Tongue (tissue), 2 donors: ENCODE data around the gene HECTD4. TPM values are rescaled to one million over a fixed set of nuclear protein-coding genes. Genes with fewer than 3 reads are reported as not detected.

Source experiments
- DNase-seq: peaks from one replicate; pipeline ENCODE4 v3.0.0-alpha.2; 2015
- total RNA-seq: library from RNA; depleted of rRNA; stranded (reverse); fragments of >200 nt; gene quantifications from one replicate; pipeline ENCODE4 v1.2.3, GENCODE V29; 2014

Gene HECTD4
- total RNA-seq, 1 donor from 2014 or later, result 63.0 TPM

GRCh38 chr12:112153893-112154219, 228.4 kb downstream of the HECTD4 start:
- DNase-seq, result no peak

- no peak for DNase-seq
Measured at GRCh38 chr12:112153181-112153892, 228.9 kb downstream of the HECTD4 start.

- no peak for DNase-seq
Measured at GRCh38 chr12:112151766-112152541, 230.3 kb downstream of the HECTD4 start.

DNA sequence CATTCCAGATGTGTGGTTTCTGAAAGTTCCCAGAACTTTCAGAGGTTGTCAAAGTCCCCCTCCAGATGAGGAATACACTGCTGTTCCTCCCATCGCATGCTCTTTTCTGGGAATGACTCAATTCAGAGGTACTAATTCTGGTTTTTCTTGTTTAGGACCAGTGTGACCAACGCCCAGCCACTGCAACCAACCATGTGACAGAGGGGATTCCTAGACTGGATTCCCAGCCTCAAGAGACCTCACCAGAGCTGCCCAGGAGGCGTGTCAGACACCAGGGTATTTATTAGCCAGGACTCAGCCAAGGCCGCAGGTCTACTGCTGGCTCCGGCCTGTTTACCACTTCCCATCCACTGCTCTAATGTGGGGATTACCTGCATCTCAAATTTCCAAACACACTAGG, 232.6 kb downstream of the HECTD4 start:
- DNase-seq, result no peak

DNA sequence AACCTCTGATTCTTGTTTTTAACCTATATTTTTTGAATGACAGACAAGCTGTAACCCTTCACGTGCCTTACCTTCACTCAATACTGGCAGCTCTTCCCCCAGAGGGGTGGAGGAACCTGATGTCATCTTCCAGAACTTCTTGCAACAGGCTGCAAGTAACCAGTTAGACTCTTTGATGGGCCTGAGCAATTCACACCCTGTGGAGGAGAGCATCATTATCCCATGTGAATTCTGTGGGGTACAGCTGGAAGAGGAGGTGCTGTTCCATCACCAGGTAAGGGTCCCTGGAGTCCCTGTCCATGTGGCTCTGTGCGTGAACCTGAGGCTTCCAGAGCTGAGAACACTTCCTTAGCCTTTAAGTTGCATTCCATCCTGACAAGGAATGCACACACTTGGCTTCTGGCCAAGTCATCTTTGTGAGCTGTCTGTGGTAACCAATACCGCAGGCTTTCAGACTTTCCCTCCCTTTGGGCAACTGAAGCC, 234.2 kb downstream of the HECTD4 start:
- peak; percentile 26 for DNase-seq

DNA sequence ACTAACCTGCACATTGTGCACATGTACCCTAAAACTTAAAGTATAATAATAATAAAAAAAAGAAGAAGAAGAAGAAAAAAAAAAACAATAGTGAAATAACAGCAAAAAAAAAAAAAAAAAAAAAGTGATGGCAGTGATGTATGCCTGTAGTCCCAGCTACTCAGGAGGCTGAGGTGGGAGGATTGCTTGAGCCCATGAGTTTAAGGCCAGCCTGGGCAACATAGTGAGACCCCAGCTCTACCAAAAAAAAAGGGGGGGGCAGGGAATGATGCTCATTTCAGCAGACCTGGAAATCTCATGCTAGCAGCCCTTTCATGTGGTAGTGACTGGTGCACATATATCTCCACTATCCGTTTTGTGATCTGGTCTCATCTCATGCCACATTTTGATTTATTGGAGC, 236.1 kb downstream of the HECTD4 start:
- DNase-seq, result no peak

DNA sequence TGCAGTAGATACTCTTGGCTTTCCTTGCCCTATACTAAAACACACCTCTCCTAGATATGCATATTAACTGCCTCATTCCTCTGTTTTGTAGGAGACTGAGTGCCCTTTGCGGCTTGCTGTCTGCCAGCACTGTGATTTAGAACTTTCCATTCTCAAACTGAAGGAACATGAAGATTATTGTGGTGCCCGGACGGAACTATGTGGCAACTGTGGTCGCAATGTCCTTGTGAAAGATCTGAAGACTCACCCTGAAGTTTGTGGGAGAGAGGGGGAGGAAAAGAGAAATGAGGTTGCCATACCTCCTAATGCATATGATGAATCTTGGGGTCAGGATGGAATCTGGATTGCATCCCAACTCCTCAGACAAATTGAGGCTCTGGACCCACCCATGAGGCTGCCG, 241.5 kb downstream of the HECTD4 start:
- no peak for DNase-seq

DNA sequence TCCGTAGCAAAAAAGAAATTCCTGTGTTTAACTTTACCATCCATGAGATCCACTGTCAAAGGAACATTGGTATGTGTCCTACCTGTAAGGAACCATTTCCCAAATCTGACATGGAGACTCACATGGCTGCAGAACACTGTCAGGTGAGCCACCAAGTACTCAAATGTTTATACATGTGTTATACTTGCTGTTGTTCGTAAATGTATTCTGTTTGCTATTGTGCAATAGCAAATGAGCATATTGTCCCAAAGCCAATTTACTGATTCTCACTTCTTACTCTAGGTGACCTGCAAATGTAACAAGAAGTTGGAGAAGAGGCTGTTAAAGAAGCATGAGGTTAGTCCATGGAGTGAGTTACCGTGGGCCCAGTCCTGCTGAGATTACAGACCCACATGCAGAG, 247.5 kb downstream of the HECTD4 start:
- no peak for DNase-seq

DNA sequence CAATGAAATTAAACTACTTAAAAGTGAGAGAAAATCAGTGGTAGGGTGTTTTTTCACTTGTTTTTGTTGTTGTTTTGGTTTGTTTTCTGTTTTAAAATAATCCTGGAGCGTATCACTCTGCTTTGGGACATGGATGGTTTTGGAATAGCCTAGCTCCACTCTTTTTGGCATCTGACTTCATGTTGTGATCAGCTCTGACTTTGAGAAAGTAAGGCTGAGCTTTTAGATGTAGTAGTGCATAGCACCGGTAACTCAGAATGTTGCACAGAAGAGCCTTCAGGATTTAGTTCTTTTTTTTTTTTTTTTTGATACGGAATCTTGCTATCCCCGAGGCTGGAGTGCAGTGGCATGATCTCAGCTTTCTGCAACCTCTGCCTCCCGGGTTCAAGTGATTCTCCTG, 248.8 kb downstream of the HECTD4 start:
- DNase-seq, result no peak

DNA sequence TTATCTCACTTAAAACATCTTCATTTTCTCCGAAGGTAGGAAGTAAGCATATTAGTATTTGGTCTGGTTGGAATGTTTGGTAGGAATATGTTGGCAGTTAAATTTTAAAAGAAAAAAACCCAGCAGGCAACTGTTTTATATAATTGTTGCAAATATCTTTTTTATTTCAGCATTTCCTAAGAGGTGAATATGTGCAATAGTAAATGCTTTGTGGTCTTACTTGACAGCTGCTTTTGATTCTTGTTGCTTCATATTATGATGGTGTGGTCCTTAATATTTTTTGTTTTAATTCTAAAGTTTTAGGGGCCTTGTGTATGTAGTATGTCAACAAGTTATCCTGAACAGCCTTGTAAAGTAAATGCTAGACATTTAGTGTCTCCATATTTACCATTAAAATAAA, 250.5 kb downstream of the HECTD4 start:
- DNase-seq, result no peak

GRCh38 chr12:112130441-112130998, 251.7 kb downstream of the HECTD4 start:
- DNase-seq, result no peak

GRCh38 chr12:112126911-112127310, 255.3 kb downstream of the HECTD4 start:
- DNase-seq, result no peak

GRCh38 chr12:112126000-112126438, 256.2 kb downstream of the HECTD4 start:
- DNase-seq, result no peak

DNA sequence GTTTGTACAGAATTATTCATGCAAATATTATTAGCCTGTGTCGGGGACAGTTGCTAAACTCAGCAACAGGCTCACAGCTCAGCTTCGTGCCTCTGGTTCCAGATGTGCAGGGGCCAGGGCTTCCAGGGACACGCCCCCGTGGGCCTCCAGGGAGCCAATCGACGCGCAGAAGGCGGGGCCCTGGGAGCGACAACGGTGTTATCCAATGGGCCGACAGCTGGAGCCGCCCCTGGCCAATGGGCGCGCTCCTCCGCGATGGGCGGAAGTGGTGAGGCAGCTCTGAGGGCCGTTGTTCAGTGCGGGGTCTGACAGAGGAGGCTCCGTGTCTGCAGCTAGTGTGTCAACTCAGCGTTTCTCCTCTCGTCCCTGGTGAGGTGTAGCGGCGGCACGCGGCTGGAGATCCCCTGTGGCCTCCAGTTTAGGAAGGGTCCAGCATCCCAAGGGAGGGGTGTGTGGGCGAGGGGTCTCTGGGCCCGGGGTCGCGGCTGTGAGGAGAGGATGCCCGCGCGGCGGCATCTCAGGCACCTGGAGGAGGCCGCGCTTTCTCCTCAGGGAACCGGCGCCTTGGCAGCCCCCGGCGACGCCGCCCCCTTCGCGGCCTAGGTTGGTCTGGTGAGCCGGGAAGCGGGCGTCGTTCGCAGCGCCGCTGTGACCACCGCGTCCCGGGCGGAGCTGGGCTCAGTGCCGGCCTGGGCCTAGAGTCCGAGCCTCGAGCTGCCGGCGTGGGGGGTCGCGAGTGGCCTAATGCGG, 256.8 kb downstream of the HECTD4 start, which contains the start of gene TRAFD1:
Gene TRAFD1, plus strand, starts transcription at position 311 of the 750 bp plus-strand sequence. CDS start 4,963 bp downstream, outside the sequence.
- peak; percentile 98 for DNase-seq

- DNase-seq, result no peak
Measured at GRCh38 chr12:112124918-112125249, 257.3 kb downstream of the HECTD4 start.

DNA sequence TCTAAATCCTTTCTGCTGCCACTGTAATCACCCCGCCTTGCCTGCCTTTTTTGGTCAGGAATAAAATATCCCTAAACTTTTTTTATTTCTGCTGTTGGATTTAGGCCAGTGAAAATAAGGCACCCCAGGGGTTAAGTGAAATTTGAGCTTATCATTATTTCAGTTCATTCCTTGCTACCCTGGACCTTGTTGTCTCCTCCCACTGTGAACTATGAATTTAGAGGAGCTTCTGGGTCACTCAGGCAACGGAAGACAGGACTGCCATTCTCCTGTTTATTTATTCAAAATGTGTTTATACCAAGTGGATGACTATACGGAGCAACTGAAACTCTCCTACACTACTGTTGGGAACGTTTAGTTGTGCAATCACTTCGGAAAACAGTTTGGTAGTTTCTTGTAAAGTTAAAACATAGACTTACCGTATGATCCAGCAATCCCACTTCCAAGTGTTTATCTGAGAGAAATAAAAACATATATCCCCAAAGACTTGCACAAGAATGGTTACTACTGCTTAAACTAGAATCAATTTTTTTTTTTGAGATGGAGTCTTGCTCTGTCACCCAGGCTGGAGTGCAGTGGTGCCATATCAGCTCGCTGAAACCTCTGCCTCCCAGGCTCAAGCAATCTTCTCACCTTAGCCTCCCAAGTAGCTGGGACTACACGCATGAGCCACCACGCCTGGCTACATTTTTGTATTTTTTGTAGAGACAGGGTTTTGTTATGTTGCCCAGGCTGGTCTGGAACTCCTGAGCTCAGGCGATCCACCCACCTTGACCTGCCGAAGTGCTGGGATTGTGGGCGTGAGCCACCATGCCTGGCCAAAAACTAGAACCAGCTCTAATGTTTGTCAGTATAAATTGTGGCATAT, 259.2 kb downstream of the HECTD4 start:
- DNase-seq, result no peak

DNA sequence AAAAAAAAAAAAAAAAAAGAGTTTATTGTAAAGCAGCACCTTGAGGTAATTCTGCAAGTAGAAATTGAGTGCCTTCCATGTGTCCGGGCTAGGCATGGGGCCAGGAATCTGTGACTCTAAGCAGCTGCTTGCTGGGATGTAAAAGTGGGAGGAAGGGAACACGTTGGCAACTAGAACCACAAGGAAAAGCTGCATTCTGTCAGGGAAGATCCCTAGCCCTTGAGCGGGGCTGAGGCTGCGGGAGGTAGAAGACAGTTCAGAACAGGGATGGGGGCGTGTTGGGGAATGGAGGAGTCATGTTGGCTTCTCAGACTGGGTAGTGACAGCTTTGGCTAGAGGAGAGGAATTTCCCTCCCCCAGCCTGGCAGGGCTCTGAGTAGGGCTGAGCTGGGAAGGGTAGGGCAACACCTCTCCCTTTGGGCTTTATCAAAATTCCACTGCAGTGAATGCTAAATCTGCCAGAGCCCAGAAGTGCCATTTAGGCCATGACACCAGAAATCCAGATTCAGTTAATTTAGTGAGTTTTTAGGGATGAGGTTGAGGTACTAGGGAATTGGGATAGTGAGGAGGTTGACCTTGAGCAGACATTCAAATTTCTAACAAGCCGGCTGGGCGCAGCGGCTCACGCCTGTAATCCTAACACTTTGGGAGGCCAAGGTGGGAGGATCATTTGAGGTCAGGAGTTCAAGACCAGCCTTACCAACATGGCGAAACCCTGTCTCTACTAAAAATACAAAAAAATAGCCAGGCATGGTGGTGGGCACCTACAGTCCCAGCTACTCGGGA, 260.3 kb downstream of the HECTD4 start:
- peak; percentile 93 for DNase-seq

GRCh38 chr12:112117685-112118084, 264.5 kb downstream of the HECTD4 start:
- DNase-seq, result no peak

GRCh38 chr12:112116232-112117060, 265.8 kb downstream of the HECTD4 start:
- peak; percentile 65 for DNase-seq
